Heart left ventricle (tissue), 16 donors: Measurements from ENCODE around the gene CNKSR3. TPM values are rescaled to one million over a fixed set of nuclear protein-coding genes. Genes with fewer than 3 reads are reported as not detected.

Source experiments
- ATAC-seq, 4 donors: fragments of 200-7000 bp; cut with Tn5 transposase; one replicate each; pipeline ENCODE4 v1.9.1; 2020 to 2022; ENCODE audit warnings: moderate library complexity in 4 of 4, mild to moderate bottlenecking in 3 of 4, moderate number of reproducible peaks in 1 of 4
- DNase-seq, 5 donors: peaks; one replicate each; pipeline ENCODE4 v3.0.0-alpha.2; 2020
- H3K27ac ChIP-seq, 12 donors: fragments of 200-600 bp; sonication (generic) in 4 of 12; one replicate each; pipeline versions ENCODE4 v1.5.0 to v1.8.0; 2016 to 2022; ENCODE audit warnings: mild to moderate bottlenecking in 2 of 12
- H3K27me3 ChIP-seq, 9 donors: fragments of 200-600 bp; sonication (generic) in 2 of 9; one replicate each; pipeline versions ENCODE4 v1.5.1 to v1.8.0; 2016 to 2022; ENCODE audit warnings: mild to moderate bottlenecking in 3 of 9
- H3K36me3 ChIP-seq, 9 donors: fragments of 200-600 bp; sonication (generic) in 2 of 9; one replicate each; pipeline versions ENCODE4 v1.5.0 to v1.8.0; 2018 to 2022; ENCODE audit warnings: mild to moderate bottlenecking in 2 of 9
- H3K4me1 ChIP-seq, 12 donors: fragments of 200-600 bp; sonication (generic) in 4 of 12; one replicate each; pipeline versions ENCODE4 v1.5.0 to v1.8.0; 2016 to 2022; ENCODE audit warnings: mild to moderate bottlenecking in 3 of 12
- H3K4me3 ChIP-seq, 12 donors: fragments of 200-600 bp; sonication (generic) in 4 of 12; one replicate each; pipeline versions ENCODE4 v1.5.0 to v1.8.0; 2017 to 2022; ENCODE audit warnings: mild to moderate bottlenecking in 9 of 12, moderate library complexity in 4 of 12
- H3K9me3 ChIP-seq, 12 donors: fragments of 200-600 bp; sonication (generic) in 4 of 12; one replicate each; pipeline versions ENCODE4 v1.5.0 to v1.8.0; 2016 to 2022; ENCODE audit warnings: mild to moderate bottlenecking in 1 of 12
- POLR2A ChIP-seq, 2 donors: fragments of 450-650 bp; IDR thresholded peaks; one replicate each; pipeline ENCODE4 v1.6.1; 2017; ENCODE audit warnings: antibody characterized with exemption in 2 of 2, mild to moderate bottlenecking in 2 of 2, moderate library complexity in 2 of 2
- WGBS, 4 donors: extraction: QIAGEN DNeasy Blood & Tissue Kit in 2 of 4; methylation state at CpG; one replicate each; pipeline versions ENCODE4 v1.1.5 to v1.1.7; 2013 to 2018; 5-methylcytosine and 5-hydroxymethylcytosine counted together
- intact Hi-C, 10 donors: fragments of 100-400 bp; cut with DNase I; formaldehyde crosslinking; loops; one replicate each; pipeline versions ENCODE4 v1.11.1 to v1.14.2; 2022
- polyA plus RNA-seq, 2 donors: library from polyadenylated mRNA; stranded (reverse); fragments of 200-250 nt; gene quantifications; one replicate each; pipeline ENCODE4 v1.2.3, GENCODE V29; 2013
- total RNA-seq, 9 donors: library from RNA; depleted of rRNA in 2 of 9; stranded (reverse); fragments of >200 nt in 2 of 9; fragmentation: NEBNext Ultra II Directional in 3 of 9; extraction: Animal tissue kit (Norgen Biotek cat#: 25700) in 3 of 9; gene quantifications; one replicate each; pipeline versions ENCODE4 v1.1.0 to v1.2.4, GENCODE V29; 2016 to 2023
- TF ChIP-seq, protein P1 (sequence below), 12 donors: fragments of 200-600 bp; sonication (generic) in 4 of 12; IDR thresholded peaks; one replicate each; pipeline versions ENCODE4 v1.5.0 to v1.8.0; 2018 to 2022; ENCODE audit warnings: antibody characterized with exemption in 12 of 12, mild to moderate bottlenecking in 5 of 12
- donor health status: ischemic (EF 13 %, LVEDD 7.1; RV severe dilation, severe dysfunction).
- donor health status: healthy with polysubstance abuse.
- donor health status: DM: no; HTN: yes; CAD: no.
- donor health status: DM: no; HTN: no; CAD: no.
- donor health status: ischemic (EF 25% LVEDD 6.9; RV normal size, moderate dysfunction).
- donor health status: ischemic (EF 25% LVEDD 5.7; RV mildly dilated, moderate dysfunction).
- donor health status: healthy.
- donor health status: DM: yes; HTN: yes; CAD: no.
- donor health status: ischemic (EF 35%, LVEDD 5.7; RV mildly dilated, moderate dysfunction).
- donor health status: nonischemic (EF 11% LVEDD 7.7; RV severe dilation, severe dysfunction).
- donor health status: DM: yes; HTN: yes; CAD: no.
- donor health status: PGD.
- donor health status: ischemic (EF 29% LVEDD 5.4; RV normal size, mild dysfunction).
- donor health status: nonischemic (EF 23%, LVEDD 6.1; RV moderate dilation, normal function).

CNKSR3 gene
- total and polyA plus RNA-seq, 11 donors, result 5.9 to 30.7 (median 17.7) TPM

DNA sequence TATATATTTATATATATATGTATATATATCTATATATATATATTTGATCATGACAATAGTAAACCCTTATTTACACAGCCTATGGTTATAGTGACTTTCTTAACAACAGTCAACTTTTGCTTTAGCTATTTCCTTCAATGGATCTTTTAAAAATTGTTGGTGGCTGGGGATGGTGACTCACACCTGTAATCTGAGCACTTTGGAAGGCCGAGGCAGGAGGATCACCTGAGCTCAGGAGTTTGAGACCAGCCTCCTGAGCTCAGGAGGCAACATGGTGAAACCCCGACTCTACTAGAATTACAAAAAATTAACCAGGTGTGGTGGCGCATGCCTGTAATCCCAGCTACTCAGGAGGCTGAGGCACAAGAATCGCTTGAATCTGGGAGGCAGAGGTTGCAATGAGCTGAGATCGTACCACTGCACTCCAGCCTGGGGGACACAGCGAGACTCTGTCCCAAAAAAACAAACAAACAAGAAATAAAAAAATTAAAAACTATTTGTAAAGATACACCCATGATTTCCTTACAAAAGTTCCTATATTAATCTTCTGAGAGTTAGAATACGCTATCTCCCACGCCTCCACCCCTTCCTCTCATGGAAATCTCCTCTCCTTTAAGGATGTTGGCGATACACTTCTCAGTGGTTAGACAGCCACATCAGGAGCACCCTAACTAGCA, 29.2 kb upstream of the CNKSR3 start:
- H3K27me3 ChIP-seq, result no peaks in the 10 kb centered on the region
- no peaks in the 10 kb centered on the region for H3K9me3 ChIP-seq
- intact Hi-C loops, result no loop called here
- no peaks in the 10 kb centered on the region for H3K36me3 ChIP-seq
- ATAC-seq (no peak), DNase-seq (no peak)
- H3K4me3 ChIP-seq, result no peak overlapping the region
- WGBS, 4 donors, result 93 to 97% (median 95%) methylated on average over 9 of the region's 9 CpGs
- H3K27ac ChIP-seq, result no peak overlapping the region
- H3K4me1 ChIP-seq, result no peaks in the 10 kb centered on the region
- TF ChIP-seq, protein P1, sequence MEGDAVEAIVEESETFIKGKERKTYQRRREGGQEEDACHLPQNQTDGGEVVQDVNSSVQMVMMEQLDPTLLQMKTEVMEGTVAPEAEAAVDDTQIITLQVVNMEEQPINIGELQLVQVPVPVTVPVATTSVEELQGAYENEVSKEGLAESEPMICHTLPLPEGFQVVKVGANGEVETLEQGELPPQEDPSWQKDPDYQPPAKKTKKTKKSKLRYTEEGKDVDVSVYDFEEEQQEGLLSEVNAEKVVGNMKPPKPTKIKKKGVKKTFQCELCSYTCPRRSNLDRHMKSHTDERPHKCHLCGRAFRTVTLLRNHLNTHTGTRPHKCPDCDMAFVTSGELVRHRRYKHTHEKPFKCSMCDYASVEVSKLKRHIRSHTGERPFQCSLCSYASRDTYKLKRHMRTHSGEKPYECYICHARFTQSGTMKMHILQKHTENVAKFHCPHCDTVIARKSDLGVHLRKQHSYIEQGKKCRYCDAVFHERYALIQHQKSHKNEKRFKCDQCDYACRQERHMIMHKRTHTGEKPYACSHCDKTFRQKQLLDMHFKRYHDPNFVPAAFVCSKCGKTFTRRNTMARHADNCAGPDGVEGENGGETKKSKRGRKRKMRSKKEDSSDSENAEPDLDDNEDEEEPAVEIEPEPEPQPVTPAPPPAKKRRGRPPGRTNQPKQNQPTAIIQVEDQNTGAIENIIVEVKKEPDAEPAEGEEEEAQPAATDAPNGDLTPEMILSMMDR (IDR thresholded peaks at IDR 0.05), result no peak
- no peak for TF ChIP-seq POLR2A (IDR thresholded peaks at IDR 0.05)

DNA sequence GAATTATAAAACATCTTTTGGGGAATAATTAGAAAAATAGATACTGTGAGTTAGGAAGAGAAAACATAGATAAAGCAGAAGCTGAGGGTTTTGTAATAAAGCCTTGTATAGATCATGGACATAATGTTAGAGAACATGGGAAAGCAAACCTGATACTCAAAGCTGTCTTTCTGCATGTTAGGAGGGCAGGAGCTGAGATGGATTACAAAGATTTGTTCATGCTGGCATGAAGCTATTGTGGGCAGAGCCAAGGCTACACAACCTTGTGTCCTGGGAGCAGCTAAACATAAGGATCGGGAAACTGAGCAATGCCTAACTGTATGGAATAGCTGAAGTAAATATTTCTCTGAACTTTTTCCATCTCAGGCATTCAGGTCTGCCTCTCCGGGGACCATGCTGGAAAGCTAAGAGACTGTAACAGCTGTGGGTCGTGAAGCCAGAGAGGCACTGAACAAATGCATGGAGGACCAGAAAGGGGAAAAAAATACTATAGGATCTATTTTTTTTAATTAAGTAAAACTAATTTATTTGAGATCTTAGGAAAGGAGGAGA, 28.2 kb upstream of the CNKSR3 start:
- no peak for DNase-seq
- intact Hi-C loops, result no loop called here
- H3K9me3 ChIP-seq, result no peaks in the 10 kb centered on the region
- TF ChIP-seq, protein P1 (IDR thresholded peaks at IDR 0.05), result no peak
- no peak for TF ChIP-seq POLR2A (IDR thresholded peaks at IDR 0.05)
- H3K36me3 ChIP-seq, result no peaks in the 10 kb centered on the region
- H3K27me3 ChIP-seq, result no peaks in the 10 kb centered on the region
- H3K27ac ChIP-seq, result no peak overlapping the region
- no peak overlapping the region for H3K4me3 ChIP-seq
- ATAC-seq, result no peak
- no peaks in the 10 kb centered on the region for H3K4me1 ChIP-seq
- 69 to 84% (median 78%) methylated on average over 3 of the region's 3 CpGs for WGBS, 4 donors

DNA sequence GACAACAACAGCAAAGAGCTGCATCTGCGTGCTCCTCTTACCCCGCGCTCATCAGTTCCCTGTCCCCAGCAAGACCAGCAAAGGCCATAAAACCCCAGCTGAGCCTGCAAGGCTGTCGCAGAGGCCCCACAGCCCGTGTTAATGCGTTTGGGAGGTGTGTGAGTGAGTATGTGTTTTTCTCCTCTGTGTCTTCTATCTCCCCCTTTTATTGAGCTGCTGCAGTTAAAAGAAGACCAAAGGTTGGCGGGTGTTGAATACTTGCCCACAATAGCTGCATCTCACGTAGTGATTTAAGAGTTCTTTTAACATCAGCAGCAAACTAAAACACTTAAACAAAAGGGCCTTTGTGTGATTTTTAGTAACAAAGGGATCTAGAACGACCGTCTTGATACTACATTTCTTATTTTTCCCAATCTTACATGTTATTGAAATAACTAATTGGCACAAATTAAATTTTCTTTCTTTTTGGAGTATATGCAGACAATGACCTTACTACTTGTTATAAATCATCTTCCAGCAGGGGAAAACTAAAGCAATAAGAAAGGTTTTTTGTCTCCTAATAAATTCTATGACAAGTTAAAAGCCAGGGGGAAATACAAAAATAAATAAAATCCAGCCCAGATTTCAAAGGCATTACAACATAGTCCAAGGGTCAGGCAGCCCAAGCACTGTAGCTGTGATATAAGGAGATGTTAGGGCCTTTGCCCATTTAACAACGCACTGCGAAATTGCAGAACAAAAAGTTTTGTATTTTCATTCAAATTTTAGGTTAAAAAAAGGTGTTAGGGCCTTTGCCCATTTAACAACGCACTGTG, 27.2 kb upstream of the CNKSR3 start:
- Histone ChIP-seq H3K4me1 (no peaks in the 10 kb centered on the region), H3K36me3 (no peaks in the 10 kb centered on the region), H3K4me3 (no peak overlapping the region), H3K9me3 (no peaks in the 10 kb centered on the region), H3K27me3 (no peaks in the 10 kb centered on the region), H3K27ac (no peak overlapping the region)
- intact Hi-C loops, result no loop called here
- TF ChIP-seq POLR2A (IDR thresholded peaks at IDR 0.05), result no peak
- TF ChIP-seq, protein P1 (IDR thresholded peaks at IDR 0.05), result no peak
- ATAC-seq (no peak), DNase-seq (no peak)
- 88 to 92% (median 89%) methylated on average over 13 of the region's 13 CpGs for WGBS, 4 donors

DNA sequence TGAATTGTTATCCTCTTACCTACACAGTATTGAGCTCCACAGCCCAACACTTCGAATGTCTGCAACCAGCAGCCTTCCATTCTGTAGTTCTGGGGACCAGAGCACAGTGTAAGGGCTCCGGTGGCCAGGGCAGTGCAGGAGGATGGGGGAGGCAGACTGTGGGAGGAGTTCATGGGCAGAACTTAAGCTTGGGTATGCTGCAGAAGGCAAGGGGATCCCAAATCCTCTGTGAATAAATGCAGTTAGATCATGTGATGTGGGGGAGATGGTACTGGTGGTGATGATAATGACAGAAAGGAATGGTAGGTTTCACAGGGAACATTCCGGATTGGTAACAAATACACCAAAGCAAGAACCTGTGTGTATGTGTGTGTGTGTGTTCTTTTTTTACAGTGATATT, 26.5 kb upstream of the CNKSR3 start:
- Histone ChIP-seq H3K9me3 (no peaks in the 10 kb centered on the region), H3K4me1 (no peaks in the 10 kb centered on the region), H3K27me3 (no peaks in the 10 kb centered on the region), H3K36me3 (no peaks in the 10 kb centered on the region), H3K4me3 (no peak overlapping the region), H3K27ac (no peak overlapping the region)
- WGBS, 4 donors, result 90 to 96% (median 94%) methylated on average over 3 of the region's 3 CpGs
- no peak for DNase-seq
- ATAC-seq, result no peak
- intact Hi-C loops, result no loop called here
- no peak for TF ChIP-seq POLR2A (IDR thresholded peaks at IDR 0.05)
